Stromal cell of bone marrow (primary cell): Measurements from ENCODE around the gene ANGEL2.

Experiments used
- DNase-seq: peaks from one replicate; pipeline ENCODE4 v3.0.0-alpha.2; 2012; ENCODE audit warnings: low read depth

Gene ANGEL2

GRCh38 chr1:212951126-212951946, 64.3 kb downstream of the ANGEL2 start:
- no peak for DNase-seq

- peak; percentile 59 for DNase-seq
These were observed 65.2 kb downstream of the ANGEL2 start, which contains the start of gene VASH2 for GRCh38 chr1:212950243-212951125. TSS of gene VASH2 (plus strand) at chr1:212950541. CDS start at chr1:212951543, 1,002 bp downstream.

- no peak for DNase-seq
These were observed 65.9 kb downstream of the ANGEL2 start for GRCh38 chr1:212949771-212950170.

DNA sequence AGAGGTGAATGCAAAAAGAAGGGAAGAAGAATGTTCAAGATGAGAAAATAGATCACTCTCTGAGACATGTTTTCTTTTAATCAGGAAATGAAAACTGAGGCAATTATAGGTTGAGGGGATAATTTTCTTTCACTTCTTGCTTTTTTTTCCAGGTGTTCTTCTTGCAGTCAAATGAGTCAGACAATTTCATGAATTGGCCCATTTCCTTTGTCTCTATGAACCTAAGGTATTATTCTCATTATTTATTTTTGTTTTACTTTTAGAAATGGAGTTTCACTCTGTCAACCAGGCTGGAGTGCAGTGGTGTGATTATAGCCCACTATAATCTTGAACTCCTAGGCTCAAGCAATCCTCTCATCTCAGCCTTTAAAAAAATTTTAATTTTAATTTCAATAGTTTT, 68.8 kb downstream of the ANGEL2 start:
- DNase-seq, result no peak

GRCh38 chr1:212945463-212946160, 70.1 kb downstream of the ANGEL2 start:
- no peak for DNase-seq

DNA sequence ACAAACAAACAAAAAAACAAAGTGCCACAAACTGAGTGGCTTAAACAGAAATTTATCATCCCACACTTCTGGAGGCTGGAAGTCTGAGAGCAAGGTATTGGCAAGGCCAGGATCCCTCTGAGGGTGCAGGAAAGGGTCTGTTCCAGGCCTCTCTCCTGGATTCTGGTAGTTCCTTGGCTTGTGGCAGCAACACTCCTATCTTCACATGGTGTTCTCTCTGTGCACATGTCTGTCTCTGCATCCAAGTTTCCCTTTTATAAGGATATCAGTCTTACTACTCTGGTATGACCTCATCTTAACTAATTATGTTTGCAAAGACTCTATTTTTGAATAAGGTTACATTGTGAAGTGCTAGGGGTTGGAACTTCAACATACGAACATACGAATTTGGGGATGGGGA, 70.6 kb downstream of the ANGEL2 start:
- DNase-seq, result no peak

DNA sequence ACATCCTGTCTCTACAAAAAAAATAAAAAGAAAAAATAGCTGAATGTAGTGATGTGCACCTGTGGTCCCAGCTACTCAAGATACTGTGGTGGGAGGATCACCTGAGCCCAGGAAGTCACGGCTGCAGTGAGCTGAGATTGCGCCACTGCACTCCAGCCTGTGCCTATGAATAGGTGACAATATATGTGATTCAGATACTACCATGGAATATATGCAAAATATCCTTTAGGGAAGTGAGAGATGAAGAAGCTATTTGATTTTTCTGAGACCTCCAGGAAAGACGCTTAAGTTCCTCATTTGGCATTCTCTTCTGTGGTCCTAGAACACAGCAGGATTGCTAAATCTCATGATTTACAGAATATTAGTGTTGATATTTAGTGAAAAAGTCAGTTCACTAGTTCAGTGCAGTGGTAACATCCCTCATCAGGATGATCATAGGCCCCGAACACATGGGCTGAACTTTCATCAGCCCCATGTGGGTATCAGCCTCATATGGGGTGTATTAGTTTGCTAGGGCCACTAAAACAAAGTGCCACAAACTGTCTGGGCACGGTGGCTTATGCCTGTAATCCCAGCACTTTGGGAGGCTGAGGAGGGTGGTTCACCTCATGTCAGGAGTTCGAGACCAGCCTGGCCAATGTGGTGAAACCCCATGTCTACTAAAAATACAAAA, 71.3 kb downstream of the ANGEL2 start:
- DNase-seq, result no peak

- DNase-seq, result no peak
These were observed 72.3 kb downstream of the ANGEL2 start for GRCh38 chr1:212943393-212943710.

DNA sequence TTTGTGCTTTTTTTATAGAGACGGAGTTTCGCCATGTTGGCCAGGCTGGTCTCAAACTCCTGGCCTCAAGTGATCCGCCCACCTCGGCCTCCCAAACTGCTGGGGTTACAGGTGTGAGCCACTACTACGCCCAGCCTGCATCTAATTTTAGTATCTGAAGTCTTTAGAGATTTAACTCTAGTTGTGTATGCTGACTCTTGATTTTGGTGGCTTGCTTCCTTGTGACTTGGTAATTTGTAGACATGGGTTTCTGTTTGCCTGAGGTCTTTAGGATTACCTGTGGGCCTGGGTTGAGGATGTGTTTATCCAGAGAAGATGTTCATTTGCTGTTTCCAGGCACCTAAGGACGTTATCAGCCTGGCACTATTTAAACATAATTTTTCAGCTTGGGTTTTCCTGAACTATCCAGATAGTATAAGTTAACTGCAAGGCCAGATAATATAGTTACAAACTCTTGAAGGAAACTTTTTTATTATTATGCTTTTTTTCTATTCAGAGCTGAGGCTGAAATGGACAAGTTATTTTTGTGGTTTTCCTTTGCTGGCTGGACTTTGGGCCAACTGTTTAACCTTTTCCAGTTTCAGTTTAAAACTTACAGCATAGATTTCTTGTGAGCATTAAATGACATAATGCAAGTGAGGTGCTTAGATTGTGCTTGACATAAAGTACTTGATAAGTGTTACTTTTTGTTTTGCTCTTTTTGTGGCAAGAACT, 72.8 kb downstream of the ANGEL2 start:
- no peak for DNase-seq
